ENCODE results near the gene GRAMD4. TPM values are rescaled to one million over a fixed set of nuclear protein-coding genes. Genes with fewer than 3 reads are reported as not detected.
A peak's percentile ranks its signal among the peaks of the same experiment; 100 is the strongest.

GRAMD4 gene
- total RNA-seq, 1 donor from 2014 or later, result 71.4 TPM

- peaks cover 33% of the 10 kb centered on the region for H3K4me1 ChIP-seq
- H3K9me3 ChIP-seq, result no peaks in the 10 kb centered on the region
- no peak for TF ChIP-seq CTCF (IDR thresholded peaks at IDR 0.05)
- DNase-seq, result no peak
- intact Hi-C loops (cut with DNase I), result no loop called here
- no peak overlapping the region for H3K27ac ChIP-seq
- H3K4me3 ChIP-seq, result no peak overlapping the region
- no peaks in the 10 kb centered on the region for H3K27me3 ChIP-seq
- no peaks in the 10 kb centered on the region for H3K36me3 ChIP-seq
- ATAC-seq, result no peak
Observed at GRCh38 chr22:46598224-46598623, 22.0 kb upstream of the GRAMD4 start.

- no peaks in the 10 kb centered on the region for H3K9me3 ChIP-seq
- no peaks in the 10 kb centered on the region for H3K36me3 ChIP-seq
- TF ChIP-seq CTCF (IDR thresholded peaks at IDR 0.05), result no peak
- peak overlapping the region; percentile 63 for H3K27ac ChIP-seq
- peaks cover 33% of the 10 kb centered on the region for H3K4me1 ChIP-seq
- ATAC-seq, result peak; percentile 52
- no peaks in the 10 kb centered on the region for H3K27me3 ChIP-seq
- no peak for DNase-seq
- intact Hi-C loops (cut with DNase I), result no loop called here
- no peak overlapping the region for H3K4me3 ChIP-seq
Observed at GRCh38 chr22:46598737-46599424, 21.3 kb upstream of the GRAMD4 start.

GRCh38 chr22:46600273-46600796 lies 19.9 kb upstream of the GRAMD4 start:
- no peaks in the 10 kb centered on the region for H3K27me3 ChIP-seq
- H3K9me3 ChIP-seq, result no peaks in the 10 kb centered on the region
- ATAC-seq (no peak), DNase-seq (no peak)
- intact Hi-C loops (cut with DNase I), result no loop called here
- H3K27ac ChIP-seq, result no peak overlapping the region
- H3K36me3 ChIP-seq, result no peaks in the 10 kb centered on the region
- no peak for TF ChIP-seq CTCF (IDR thresholded peaks at IDR 0.05)
- H3K4me3 ChIP-seq, result no peak overlapping the region
- peaks cover 33% of the 10 kb centered on the region for H3K4me1 ChIP-seq

- Histone ChIP-seq H3K9me3 (no peaks in the 10 kb centered on the region), H3K4me1 (peaks cover 25% of the 10 kb centered on the region), H3K27ac (peak overlapping the region; percentile 47), H3K4me3 (no peak overlapping the region), H3K27me3 (no peaks in the 10 kb centered on the region), H3K36me3 (no peaks in the 10 kb centered on the region)
- DNase-seq, result no peak
- no peak for TF ChIP-seq CTCF (IDR thresholded peaks at IDR 0.05)
- ATAC-seq, result peak; percentile 74
- intact Hi-C loops (cut with DNase I), result no loop called here
Observed at GRCh38 chr22:46602025-46602424, 18.2 kb upstream of the GRAMD4 start.

GRCh38 chr22:46604306-46604690 lies 15.9 kb upstream of the GRAMD4 start:
- H3K4me1 ChIP-seq, result peaks cover 13% of the 10 kb centered on the region
- DNase-seq (no peak), ATAC-seq (peak; percentile 82)
- TF ChIP-seq CTCF (IDR thresholded peaks at IDR 0.05), result no peak
- peak overlapping the region; percentile 59 for H3K27ac ChIP-seq
- no peak overlapping the region for H3K4me3 ChIP-seq
- intact Hi-C loops (cut with DNase I), result no loop called here
- no peaks in the 10 kb centered on the region for H3K27me3 ChIP-seq
- H3K36me3 ChIP-seq, result no peaks in the 10 kb centered on the region
- H3K9me3 ChIP-seq, result no peaks in the 10 kb centered on the region

All from upper lobe of right lung (tissue), 1 donor.